GM23248 (cell line): ENCODE measurements around the gene PIGH. TPM values are rescaled to one million over a fixed set of nuclear protein-coding genes. Genes with fewer than 3 reads are reported as not detected.

Source experiments
- DNase-seq: peaks from one replicate; pipeline ENCODE4 v3.0.0-alpha.2; 2015
- H2AFZ ChIP-seq: fragments of 200-600 bp; sonication (generic); 2 replicates; pipeline ENCODE4 v1.6.1; 2016; ENCODE audit warnings: antibody characterized with exemption
- H3F3A ChIP-seq: fragments of 200-600 bp; sonication (generic); 2 replicates; pipeline ENCODE4 v1.6.1; 2016; ENCODE audit warnings: mild to moderate bottlenecking, antibody characterized with exemption, mixed run types; ENCODE audit not compliant: insufficient read depth
- H3K27ac ChIP-seq: fragments of 200-600 bp; sonication (generic); 2 replicates; pipeline ENCODE4 v1.5.1; 2016; ENCODE audit warnings: mild to moderate bottlenecking
- H3K27me3 ChIP-seq: fragments of 200-600 bp; sonication (generic); replicated peaks from 2 replicates; pipeline ENCODE4 v1.6.1; 2016; ENCODE audit warnings: mild to moderate bottlenecking; ENCODE audit not compliant: insufficient read depth
- H3K36me3 ChIP-seq: fragments of 200-600 bp; sonication (generic); 2 replicates; pipeline ENCODE4 v1.6.1; 2016; ENCODE audit warnings: low read depth, mild to moderate bottlenecking
- H3K4me1 ChIP-seq: fragments of 200-600 bp; sonication (generic); 2 replicates; pipeline ENCODE4 v1.6.1; 2016; ENCODE audit warnings: mild to moderate bottlenecking; ENCODE audit not compliant: insufficient read depth
- H3K4me2 ChIP-seq: fragments of 200-600 bp; sonication (generic); one replicate; pipeline ENCODE4 v1.6.1; 2016; ENCODE audit warnings: mild to moderate bottlenecking; ENCODE audit not compliant: unreplicated experiment
- H3K4me3 ChIP-seq: fragments of 200-600 bp; sonication (generic); 2 replicates; pipeline ENCODE4 v1.5.1; 2016; ENCODE audit warnings: mild to moderate bottlenecking
- H3K79me2 ChIP-seq: fragments of 200-600 bp; sonication (generic); 2 replicates; pipeline ENCODE4 v1.6.1; 2016; ENCODE audit warnings: mild to moderate bottlenecking; ENCODE audit not compliant: insufficient read depth
- H3K9ac ChIP-seq: fragments of 200-600 bp; sonication (generic); 2 replicates; pipeline ENCODE4 v1.6.1; 2016; ENCODE audit warnings: mild to moderate bottlenecking
- H3K9me2 ChIP-seq: fragments of 200-600 bp; sonication (generic); 2 replicates; pipeline ENCODE4 v1.6.1; 2016; ENCODE audit warnings: mixed run types, mild to moderate bottlenecking, moderate library complexity; ENCODE audit not compliant: insufficient read depth
- H3K9me3 ChIP-seq: fragments of 200-600 bp; sonication (generic); one replicate; pipeline ENCODE4 v1.6.1; 2017; ENCODE audit warnings: low read depth
- H4K20me1 ChIP-seq: fragments of 200-600 bp; sonication (generic); 2 replicates; pipeline ENCODE4 v1.6.0; 2016; ENCODE audit not compliant: insufficient read depth
- EZH2 ChIP-seq: fragments of 200-600 bp; sonication (generic); IDR thresholded peaks from 2 replicates; pipeline ENCODE4 v1.6.1; 2018; ENCODE audit warnings: antibody characterized with exemption, mild to moderate bottlenecking; ENCODE audit not compliant: insufficient read depth, poor library complexity, severe bottlenecking
- EZH2phosphoT487 ChIP-seq: fragments of 200-600 bp; sonication (generic); IDR thresholded peaks from 2 replicates; pipeline ENCODE4 v1.6.1; 2018; ENCODE audit warnings: antibody characterized with exemption, moderate library complexity, mild to moderate bottlenecking, low read depth; ENCODE audit not compliant: insufficient read depth
- WGBS, 2 experiments: methylation state at CpG; one replicate each; pipeline ENCODE4 v1.1.6; 2015 to 2017; ENCODE audit warnings: low lambda C conversion rate in 2 of 2, low coverage in 1 of 2; ENCODE audit errors: missing lambda C conversion rate in 2 of 2; 5-methylcytosine and 5-hydroxymethylcytosine counted together
- in situ Hi-C: fragments of 300-500 bp; cut with MboI; formaldehyde crosslinking; loops from 2 replicates; pipeline ENCODE4 v1.15.0; 2020
- polyA plus RNA-seq: library from polyadenylated mRNA; unstranded; fragments of >200 nt; fragmentation: Nextera tagmentation; extraction: Ambion mirVana; gene quantifications from 2 replicates; pipeline ENCODE4 v1.2.1, GENCODE V29; 2016
- total RNA-seq: library from RNA; depleted of rRNA; stranded (reverse); fragments of >200 nt; shearing (Covaris generic); gene quantifications from 2 replicates; pipeline ENCODE4 v1.2.3, GENCODE V29; 2014

Gene PIGH
- total and polyA plus RNA-seq, 2 experiments from 2014 or later, result 10.8 to 23.4 TPM

DNA sequence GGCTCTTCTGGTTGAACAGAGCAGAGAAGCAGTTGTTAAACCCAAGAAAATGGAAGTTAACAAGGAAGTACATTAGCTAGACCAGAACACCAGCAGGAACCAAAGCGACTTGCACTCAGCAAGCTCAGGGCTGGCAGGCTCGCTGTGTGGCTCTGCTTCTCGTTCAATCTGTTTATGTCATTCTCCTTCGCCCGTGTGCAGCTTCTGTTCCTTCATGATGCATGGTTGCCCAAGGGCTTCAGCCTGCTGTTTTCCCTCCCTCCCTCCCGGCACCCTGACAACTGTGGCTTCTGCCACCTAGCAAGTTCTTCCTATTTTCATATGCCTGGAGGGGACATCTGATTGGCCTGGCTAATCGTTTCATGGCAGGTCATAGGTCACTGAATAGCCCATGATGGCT lies 25.3 kb downstream of the PIGH start:
- Histone ChIP-seq H3K27me3 (no peaks in the 10 kb centered on the region), H3K27ac (no peak overlapping the region), H3K4me3 (no peak overlapping the region), H3K9me3 (no peaks in the 10 kb centered on the region), H3K9me2 (no peaks in the 10 kb centered on the region), H2AFZ (no peak overlapping the region), H3K9ac (no peak overlapping the region), H3K4me1 (no peaks in the 10 kb centered on the region), H3K36me3 (no peaks in the 10 kb centered on the region), H4K20me1 (no peaks in the 10 kb centered on the region), H3K79me2 (no peaks in the 10 kb centered on the region), H3K4me2 (no peak overlapping the region), H3F3A (no peaks in the 10 kb centered on the region)
- WGBS, 2 experiments, result 51 to 57% methylated on average over 5 to 7 of the region's 7 CpGs
- in situ Hi-C loops, result no loop called here
- DNase-seq, result no peak
- TF ChIP-seq EZH2phosphoT487 (no peak), EZH2 (no peak)

GRCh38 chr14:67574156-67574555 lies 25.9 kb downstream of the PIGH start:
- Histone ChIP-seq H2AFZ (no peak overlapping the region), H3K4me3 (no peak overlapping the region), H3K4me2 (no peak overlapping the region), H3K27ac (no peak overlapping the region), H3F3A (no peaks in the 10 kb centered on the region), H3K9ac (no peak overlapping the region), H3K79me2 (no peaks in the 10 kb centered on the region), H3K9me3 (no peaks in the 10 kb centered on the region), H3K27me3 (no peaks in the 10 kb centered on the region), H3K36me3 (no peaks in the 10 kb centered on the region), H3K4me1 (no peaks in the 10 kb centered on the region), H3K9me2 (no peaks in the 10 kb centered on the region), H4K20me1 (no peaks in the 10 kb centered on the region)
- TF ChIP-seq EZH2phosphoT487, result no peak
- no peak for TF ChIP-seq EZH2
- DNase-seq, result no peak
- in situ Hi-C loops, result no loop called here
- 62 to 66% methylated on average over 13 to 14 of the region's 14 CpGs for WGBS, 2 experiments

DNA sequence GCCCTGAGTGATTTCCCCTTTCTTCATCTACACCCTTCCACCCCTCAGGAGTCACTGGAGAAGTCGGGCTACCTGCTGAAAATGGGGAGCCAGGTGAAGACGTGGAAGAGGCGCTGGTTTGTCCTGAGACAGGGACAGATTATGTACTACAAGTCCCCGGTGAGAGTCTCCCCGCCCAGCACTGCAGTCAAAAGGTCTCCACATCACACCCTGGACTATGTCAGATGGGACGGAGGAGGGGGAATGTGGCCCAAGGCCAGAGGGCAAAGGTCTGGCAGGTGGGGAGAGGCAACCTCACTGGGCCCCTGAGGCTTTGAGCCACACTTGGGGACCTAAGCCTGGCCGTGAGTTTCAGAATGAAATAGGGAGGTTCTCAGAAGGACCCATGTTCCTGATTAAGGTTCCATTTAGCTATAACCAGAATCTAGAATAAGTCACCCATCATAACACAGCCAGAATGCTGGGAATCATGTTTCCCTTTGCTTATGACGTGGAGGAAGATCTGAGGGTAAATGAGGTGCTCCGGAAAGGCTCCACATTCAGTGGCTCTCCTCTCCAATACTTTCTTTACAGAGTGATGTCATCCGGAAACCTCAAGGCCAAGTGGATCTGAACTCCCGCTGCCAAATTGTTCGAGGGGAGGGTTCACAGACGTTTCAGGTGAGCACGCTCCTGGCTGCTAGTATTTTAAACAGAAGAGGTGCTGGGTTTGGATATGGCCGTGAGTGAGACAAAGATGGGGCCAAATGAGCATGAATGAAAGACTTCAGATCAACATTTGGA lies 26.6 kb downstream of the PIGH start:
- 58 to 63% methylated on average over 15 of the region's 15 CpGs for WGBS, 2 experiments
- H3K36me3 ChIP-seq, result no peaks in the 10 kb centered on the region
- DNase-seq, result no peak
- no peak overlapping the region for H3K27ac ChIP-seq
- H3K4me3 ChIP-seq, result no peak overlapping the region
- in situ Hi-C loops, result no loop called here
- H3K4me2 ChIP-seq, result no peak overlapping the region
- no peak overlapping the region for H2AFZ ChIP-seq
- no peaks in the 10 kb centered on the region for H3K4me1 ChIP-seq
- no peaks in the 10 kb centered on the region for H3K79me2 ChIP-seq
- H3K9me3 ChIP-seq, result no peaks in the 10 kb centered on the region
- no peaks in the 10 kb centered on the region for H3F3A ChIP-seq
- TF ChIP-seq EZH2 (no peak), EZH2phosphoT487 (no peak)
- H4K20me1 ChIP-seq, result no peaks in the 10 kb centered on the region
- no peaks in the 10 kb centered on the region for H3K9me2 ChIP-seq
- no peak overlapping the region for H3K9ac ChIP-seq
- no peaks in the 10 kb centered on the region for H3K27me3 ChIP-seq

DNA sequence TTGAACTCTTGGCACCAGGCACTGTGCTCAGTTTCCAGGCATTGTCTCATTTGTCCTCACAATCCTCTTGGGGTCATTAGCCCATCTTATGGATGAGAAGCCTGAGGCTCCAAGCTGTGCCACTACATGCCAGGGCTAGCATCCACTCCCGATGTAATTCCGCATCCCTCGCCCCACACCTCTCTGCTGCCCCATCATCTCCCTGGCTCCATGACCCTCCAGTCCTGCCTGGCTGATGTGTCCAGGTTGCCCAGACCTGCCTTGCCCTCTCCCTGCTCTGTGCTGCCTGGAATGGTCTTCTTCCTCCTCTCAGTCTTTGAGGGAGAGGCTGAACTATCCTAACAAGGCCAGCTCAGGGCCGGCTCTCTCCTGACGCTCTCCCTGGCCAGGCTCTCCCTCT lies 27.5 kb downstream of the PIGH start:
- in situ Hi-C loops, result no loop called here
- H3K9me3 ChIP-seq, result no peaks in the 10 kb centered on the region
- no peak for DNase-seq
- H3K36me3 ChIP-seq, result no peaks in the 10 kb centered on the region
- no peaks in the 10 kb centered on the region for H3K79me2 ChIP-seq
- H3K9ac ChIP-seq, result no peak overlapping the region
- WGBS, 2 experiments, result 72 to 77% methylated on average over 5 of the region's 5 CpGs
- TF ChIP-seq EZH2phosphoT487 (no peak), EZH2 (no peak)
- H2AFZ ChIP-seq, result no peak overlapping the region
- H3F3A ChIP-seq, result no peaks in the 10 kb centered on the region
- H3K9me2 ChIP-seq, result no peaks in the 10 kb centered on the region
- H3K4me1 ChIP-seq, result no peaks in the 10 kb centered on the region
- H4K20me1 ChIP-seq, result no peaks in the 10 kb centered on the region
- H3K27ac ChIP-seq, result no peak overlapping the region
- no peak overlapping the region for H3K4me2 ChIP-seq
- no peaks in the 10 kb centered on the region for H3K27me3 ChIP-seq
- H3K4me3 ChIP-seq, result no peak overlapping the region
